WTC11 (cell line): Measurements from ENCODE around the gene CTSE. TPM values are rescaled to one million over a fixed set of nuclear protein-coding genes. Genes with fewer than 3 reads are reported as not detected.

Experiments used
- ATAC-seq: fragments of 200-7000 bp; cut with Tn5 transposase; 2 replicates; pipeline ENCODE4 v1.10.0; 2021; ENCODE audit warnings: mild to moderate bottlenecking, moderate library complexity
- CTCF ChIA-PET: fragments of 300-600 bp; sonication (Branson Sonifier 250); formaldehyde crosslinking; loops from one replicate; lab custom pipeline; 2021; ENCODE audit warnings: antibody characterized with exemption; lab: Charles Lee
- POLR2A ChIA-PET: fragments of 350-600 bp; sonication (Branson Sonifier 250); formaldehyde crosslinking; loops from one replicate; lab custom pipeline; 2021; ENCODE audit warnings: antibody characterized with exemption; lab: Charles Lee
- DNase-seq: peaks from one replicate; pipeline ENCODE4 v3.0.0; 2021; ENCODE audit warnings: low spot score
- H3K27ac Mint-ChIP-seq: 2 replicates; pipeline ENCODE4 v1.8.0; 2021; ENCODE audit warnings: mixed read lengths
- H3K27me3 Mint-ChIP-seq: 2 replicates; pipeline ENCODE4 v1.8.0; 2021; ENCODE audit warnings: low read depth, mild to moderate bottlenecking, moderate library complexity, mixed read lengths
- H3K36me3 Mint-ChIP-seq: 2 replicates; pipeline ENCODE4 v1.8.0; 2021; ENCODE audit warnings: mixed read lengths
- H3K4me1 Mint-ChIP-seq: 2 replicates; pipeline ENCODE4 v1.8.0; 2022; ENCODE audit warnings: mixed read lengths
- H3K4me3 Mint-ChIP-seq: 2 replicates; pipeline ENCODE4 v1.8.0; 2021; ENCODE audit warnings: mild to moderate bottlenecking, moderate library complexity, mixed read lengths
- H3K9me3 Mint-ChIP-seq: 2 replicates; pipeline ENCODE4 v1.8.0; 2021; ENCODE audit warnings: mixed read lengths
- AFF4 ChIP-seq: sonication (generic); formaldehyde crosslinking; IDR thresholded peaks from 2 replicates; pipeline ENCODE4 v1.8.1; 2023; ENCODE audit warnings: mild to moderate bottlenecking, missing genetic modification reagents, borderline replicate concordance
- ARID4B ChIP-seq: sonication (generic); formaldehyde crosslinking; IDR thresholded peaks from 2 replicates; pipeline ENCODE4 v1.8.0; 2023; ENCODE audit warnings: missing genetic modification reagents, mild to moderate bottlenecking, borderline replicate concordance
- CREB1 ChIP-seq: sonication (generic); formaldehyde crosslinking; IDR thresholded peaks from 2 replicates; pipeline ENCODE4 v1.8.0; 2023; ENCODE audit warnings: mild to moderate bottlenecking, missing genetic modification reagents
- GTF2I ChIP-seq: fragments of 250-450 bp; sonication (Bioruptor Pico); conservative IDR thresholded peaks from 2 replicates; pipeline ENCODE4 v1.4.0; 2021; ENCODE audit warnings: mild to moderate bottlenecking
- HMGA2 ChIP-seq: fragments of 250-450 bp; sonication (Bioruptor Pico); IDR thresholded peaks from 2 replicates; pipeline ENCODE4 v1.4.0; 2021; ENCODE audit warnings: mild to moderate bottlenecking, moderate library complexity
- IRF2 ChIP-seq: sonication (generic); formaldehyde crosslinking; IDR thresholded peaks from 2 replicates; pipeline ENCODE4 v1.8.0; 2022; ENCODE audit warnings: low read depth, missing genetic modification reagents, borderline replicate concordance
- NR1H2 ChIP-seq: sonication (generic); formaldehyde crosslinking; IDR thresholded peaks from 2 replicates; pipeline ENCODE4 v1.9.0; 2021; ENCODE audit warnings: mild to moderate bottlenecking, moderate library complexity, missing genetic modification reagents
- RORB ChIP-seq: fragments of 250-450 bp; sonication (Bioruptor Pico); IDR thresholded peaks from 2 replicates; pipeline ENCODE4 v1.9.0; 2021; ENCODE audit warnings: mild to moderate bottlenecking
- TEAD4 ChIP-seq: sonication (generic); formaldehyde crosslinking; IDR thresholded peaks from 2 replicates; pipeline ENCODE4 v1.8.0; 2022; ENCODE audit warnings: mild to moderate bottlenecking, missing genetic modification reagents
- TP53 ChIP-seq: sonication (generic); formaldehyde crosslinking; IDR thresholded peaks from 2 replicates; pipeline ENCODE4 v1.8.1; 2023; ENCODE audit warnings: mild to moderate bottlenecking, missing genetic modification reagents
- ZNF671 ChIP-seq: fragments of 250-450 bp; sonication (Bioruptor Pico); IDR thresholded peaks from 2 replicates; pipeline ENCODE4 v1.8.0; 2021; ENCODE audit warnings: mild to moderate bottlenecking
- total RNA-seq: library from RNA; stranded (reverse); gene quantifications from 3 replicates; pipeline ENCODE4 v1.2.3, GENCODE V29; 2021
- TF ChIP-seq, protein P1 (sequence below): fragments of 200-600 bp; IDR thresholded peaks from 2 replicates; pipeline ENCODE4 v1.8.0; 2022; ENCODE audit warnings: antibody characterized with exemption
- TF ChIP-seq, protein P2 (sequence below): sonication (generic); formaldehyde crosslinking; IDR thresholded peaks from 2 replicates; pipeline ENCODE4 v1.8.0; 2023; ENCODE audit warnings: mild to moderate bottlenecking, missing genetic modification reagents
- TF ChIP-seq, protein P3 (sequence below): sonication (generic); formaldehyde crosslinking; conservative IDR thresholded peaks from 2 replicates; pipeline ENCODE4 v1.8.1; 2023; ENCODE audit warnings: mild to moderate bottlenecking, low read depth, missing genetic modification reagents, moderate library complexity

CTSE gene
- total RNA-seq, 1 experiment from 2014 or later = 0.17 TPM

DNA sequence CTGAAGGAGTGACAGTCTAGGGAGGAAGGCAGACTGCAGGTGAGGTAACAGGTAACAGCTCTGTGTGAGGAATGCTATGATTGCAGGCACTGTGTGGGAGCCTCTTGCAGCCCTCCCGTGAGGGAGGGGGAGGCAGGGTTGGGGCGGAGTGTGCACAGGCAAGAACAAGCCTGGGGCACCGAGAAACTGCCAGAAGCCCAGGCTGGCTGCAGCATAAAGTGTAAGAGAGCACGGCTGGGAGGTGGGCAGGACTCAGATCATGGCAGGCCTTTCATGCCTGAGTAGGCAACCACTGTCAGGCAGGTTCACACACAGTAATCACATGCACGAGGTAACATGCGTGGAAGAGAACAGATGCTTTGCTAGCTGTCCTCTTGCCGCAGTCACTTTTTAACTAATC lies 17.9 kb upstream of the CTSE start:
- ATAC-seq = peak; percentile 97
- TF ChIP-seq HMGA2 (CRISPR knock-in tag) (no peak), GTF2I (CRISPR knock-in tag) (no peak), AFF4 (no peak), TEAD4 (CRISPR knock-in tag) (no peak), IRF2 (CRISPR knock-in tag) (no peak), RORB (CRISPR knock-in tag) (no peak), ARID4B (CRISPR knock-in tag) (no peak), NR1H2 (CRISPR knock-in tag) (no peak), CREB1 (no peak), TP53 (CRISPR knock-in tag) (no peak), ZNF671 (CRISPR knock-in tag) (no peak)
- TF ChIP-seq, protein P1, sequence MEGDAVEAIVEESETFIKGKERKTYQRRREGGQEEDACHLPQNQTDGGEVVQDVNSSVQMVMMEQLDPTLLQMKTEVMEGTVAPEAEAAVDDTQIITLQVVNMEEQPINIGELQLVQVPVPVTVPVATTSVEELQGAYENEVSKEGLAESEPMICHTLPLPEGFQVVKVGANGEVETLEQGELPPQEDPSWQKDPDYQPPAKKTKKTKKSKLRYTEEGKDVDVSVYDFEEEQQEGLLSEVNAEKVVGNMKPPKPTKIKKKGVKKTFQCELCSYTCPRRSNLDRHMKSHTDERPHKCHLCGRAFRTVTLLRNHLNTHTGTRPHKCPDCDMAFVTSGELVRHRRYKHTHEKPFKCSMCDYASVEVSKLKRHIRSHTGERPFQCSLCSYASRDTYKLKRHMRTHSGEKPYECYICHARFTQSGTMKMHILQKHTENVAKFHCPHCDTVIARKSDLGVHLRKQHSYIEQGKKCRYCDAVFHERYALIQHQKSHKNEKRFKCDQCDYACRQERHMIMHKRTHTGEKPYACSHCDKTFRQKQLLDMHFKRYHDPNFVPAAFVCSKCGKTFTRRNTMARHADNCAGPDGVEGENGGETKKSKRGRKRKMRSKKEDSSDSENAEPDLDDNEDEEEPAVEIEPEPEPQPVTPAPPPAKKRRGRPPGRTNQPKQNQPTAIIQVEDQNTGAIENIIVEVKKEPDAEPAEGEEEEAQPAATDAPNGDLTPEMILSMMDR = no peak
- TF ChIP-seq, protein P2, sequence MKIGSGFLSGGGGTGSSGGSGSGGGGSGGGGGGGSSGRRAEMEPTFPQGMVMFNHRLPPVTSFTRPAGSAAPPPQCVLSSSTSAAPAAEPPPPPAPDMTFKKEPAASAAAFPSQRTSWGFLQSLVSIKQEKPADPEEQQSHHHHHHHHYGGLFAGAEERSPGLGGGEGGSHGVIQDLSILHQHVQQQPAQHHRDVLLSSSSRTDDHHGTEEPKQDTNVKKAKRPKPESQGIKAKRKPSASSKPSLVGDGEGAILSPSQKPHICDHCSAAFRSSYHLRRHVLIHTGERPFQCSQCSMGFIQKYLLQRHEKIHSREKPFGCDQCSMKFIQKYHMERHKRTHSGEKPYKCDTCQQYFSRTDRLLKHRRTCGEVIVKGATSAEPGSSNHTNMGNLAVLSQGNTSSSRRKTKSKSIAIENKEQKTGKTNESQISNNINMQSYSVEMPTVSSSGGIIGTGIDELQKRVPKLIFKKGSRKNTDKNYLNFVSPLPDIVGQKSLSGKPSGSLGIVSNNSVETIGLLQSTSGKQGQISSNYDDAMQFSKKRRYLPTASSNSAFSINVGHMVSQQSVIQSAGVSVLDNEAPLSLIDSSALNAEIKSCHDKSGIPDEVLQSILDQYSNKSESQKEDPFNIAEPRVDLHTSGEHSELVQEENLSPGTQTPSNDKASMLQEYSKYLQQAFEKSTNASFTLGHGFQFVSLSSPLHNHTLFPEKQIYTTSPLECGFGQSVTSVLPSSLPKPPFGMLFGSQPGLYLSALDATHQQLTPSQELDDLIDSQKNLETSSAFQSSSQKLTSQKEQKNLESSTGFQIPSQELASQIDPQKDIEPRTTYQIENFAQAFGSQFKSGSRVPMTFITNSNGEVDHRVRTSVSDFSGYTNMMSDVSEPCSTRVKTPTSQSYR (CRISPR knock-in tag) = no peak
- TF ChIP-seq, protein P3, sequence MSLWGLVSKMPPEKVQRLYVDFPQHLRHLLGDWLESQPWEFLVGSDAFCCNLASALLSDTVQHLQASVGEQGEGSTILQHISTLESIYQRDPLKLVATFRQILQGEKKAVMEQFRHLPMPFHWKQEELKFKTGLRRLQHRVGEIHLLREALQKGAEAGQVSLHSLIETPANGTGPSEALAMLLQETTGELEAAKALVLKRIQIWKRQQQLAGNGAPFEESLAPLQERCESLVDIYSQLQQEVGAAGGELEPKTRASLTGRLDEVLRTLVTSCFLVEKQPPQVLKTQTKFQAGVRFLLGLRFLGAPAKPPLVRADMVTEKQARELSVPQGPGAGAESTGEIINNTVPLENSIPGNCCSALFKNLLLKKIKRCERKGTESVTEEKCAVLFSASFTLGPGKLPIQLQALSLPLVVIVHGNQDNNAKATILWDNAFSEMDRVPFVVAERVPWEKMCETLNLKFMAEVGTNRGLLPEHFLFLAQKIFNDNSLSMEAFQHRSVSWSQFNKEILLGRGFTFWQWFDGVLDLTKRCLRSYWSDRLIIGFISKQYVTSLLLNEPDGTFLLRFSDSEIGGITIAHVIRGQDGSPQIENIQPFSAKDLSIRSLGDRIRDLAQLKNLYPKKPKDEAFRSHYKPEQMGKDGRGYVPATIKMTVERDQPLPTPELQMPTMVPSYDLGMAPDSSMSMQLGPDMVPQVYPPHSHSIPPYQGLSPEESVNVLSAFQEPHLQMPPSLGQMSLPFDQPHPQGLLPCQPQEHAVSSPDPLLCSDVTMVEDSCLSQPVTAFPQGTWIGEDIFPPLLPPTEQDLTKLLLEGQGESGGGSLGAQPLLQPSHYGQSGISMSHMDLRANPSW = no peak
- Mint-ChIP-seq H3K4me3 (no peak overlapping the region), H3K9me3 (no peaks in the 10 kb centered on the region), H3K36me3 (no peaks in the 10 kb centered on the region), H3K27me3 (no peaks in the 10 kb centered on the region), H3K27ac (no peak overlapping the region), H3K4me1 (peaks cover 27% of the 10 kb centered on the region)
- ChIA-PET CTCF (interaction anchor here (0.7 to 1.8 kb wide), 3 partner anchors 11 to 65 kb away, joined by 3 to 8 read pairs (median 3); no protein-coding TSS in a partner anchor), POLR2A (no interaction called here)
- DNase-seq = peak; percentile 42
